Measurements from ENCODE around the gene KCNMB2.

Gene KCNMB2

GRCh38 chr3:178823150-178823549, 286.9 kb downstream of the KCNMB2 start:
- Histone ChIP-seq H3K4me3 (no peak overlapping the region), H3K27ac (no peak overlapping the region), H3K36me3 (ENCODE audit: insufficient read depth, low read length) (no peaks in the 10 kb centered on the region), H3K9ac (ENCODE audit: insufficient read length) (no peak overlapping the region), H3K9me3 (ENCODE audit: low read depth, low read length) (no peaks in the 10 kb centered on the region)
- DNase-seq (ENCODE audit: low read depth, low spot score), result no peak
- TF ChIP-seq POLR2AphosphoS5 (IDR thresholded peaks at IDR 0.05; ENCODE audit: borderline replicate concordance, low read depth, low read length) (no peak), EZH2 (IDR thresholded peaks at IDR 0.05) (no peak), FOXP2 (optimal IDR thresholded peaks at IDR 0.05; ENCODE audit: control extremely low read depth, extremely low read length, insufficient read depth) (no peak)

GRCh38 chr3:178823591-178824246, 287.5 kb downstream of the KCNMB2 start:
- no peak for DNase-seq (ENCODE audit: low read depth, low spot score)
- TF ChIP-seq POLR2AphosphoS5 (IDR thresholded peaks at IDR 0.05; ENCODE audit: borderline replicate concordance, low read depth, low read length), result no peak
- TF ChIP-seq FOXP2 (optimal IDR thresholded peaks at IDR 0.05; ENCODE audit: control extremely low read depth, extremely low read length, insufficient read depth), result no peak
- TF ChIP-seq EZH2 (IDR thresholded peaks at IDR 0.05), result no peak
- Histone ChIP-seq H3K27ac (no peak overlapping the region), H3K4me3 (no peak overlapping the region), H3K36me3 (ENCODE audit: insufficient read depth, low read length) (no peaks in the 10 kb centered on the region), H3K9ac (ENCODE audit: insufficient read length) (no peak overlapping the region), H3K9me3 (ENCODE audit: low read depth, low read length) (no peaks in the 10 kb centered on the region)

GRCh38 chr3:178826435-178827123, 290.3 kb downstream of the KCNMB2 start:
- Histone ChIP-seq H3K9ac (ENCODE audit: insufficient read length) (no peak overlapping the region), H3K36me3 (ENCODE audit: insufficient read depth, low read length) (no peaks in the 10 kb centered on the region), H3K9me3 (ENCODE audit: low read depth, low read length) (no peaks in the 10 kb centered on the region), H3K4me3 (no peak overlapping the region), H3K27ac (no peak overlapping the region)
- TF ChIP-seq FOXP2 (optimal IDR thresholded peaks at IDR 0.05; ENCODE audit: control extremely low read depth, extremely low read length, insufficient read depth), result no peak
- no peak for TF ChIP-seq EZH2 (IDR thresholded peaks at IDR 0.05)
- TF ChIP-seq POLR2AphosphoS5 (IDR thresholded peaks at IDR 0.05; ENCODE audit: borderline replicate concordance, low read depth, low read length), result no peak
- no peak for DNase-seq (ENCODE audit: low read depth, low spot score)

- H3K9ac ChIP-seq (ENCODE audit: insufficient read length), result no peak overlapping the region
- no peaks in the 10 kb centered on the region for H3K9me3 ChIP-seq (ENCODE audit: low read depth, low read length)
- no peak overlapping the region for H3K4me3 ChIP-seq
- no peak for TF ChIP-seq FOXP2 (optimal IDR thresholded peaks at IDR 0.05; ENCODE audit: control extremely low read depth, extremely low read length, insufficient read depth)
- no peak for TF ChIP-seq EZH2 (IDR thresholded peaks at IDR 0.05)
- no peak for TF ChIP-seq POLR2AphosphoS5 (IDR thresholded peaks at IDR 0.05; ENCODE audit: borderline replicate concordance, low read depth, low read length)
- H3K27ac ChIP-seq, result no peak overlapping the region
- no peaks in the 10 kb centered on the region for H3K36me3 ChIP-seq (ENCODE audit: insufficient read depth, low read length)
- no peak for DNase-seq (ENCODE audit: low read depth, low spot score)
Measured at GRCh38 chr3:178827285-178827856, 291.1 kb downstream of the KCNMB2 start.

GRCh38 chr3:178833695-178834094, 297.5 kb downstream of the KCNMB2 start:
- DNase-seq (ENCODE audit: low read depth, low spot score), result no peak
- Histone ChIP-seq H3K9me3 (ENCODE audit: low read depth, low read length) (no peaks in the 10 kb centered on the region), H3K27ac (no peak overlapping the region), H3K4me3 (no peak overlapping the region), H3K36me3 (ENCODE audit: insufficient read depth, low read length) (no peaks in the 10 kb centered on the region), H3K9ac (ENCODE audit: insufficient read length) (no peak overlapping the region)
- TF ChIP-seq POLR2AphosphoS5 (IDR thresholded peaks at IDR 0.05; ENCODE audit: borderline replicate concordance, low read depth, low read length) (no peak), FOXP2 (optimal IDR thresholded peaks at IDR 0.05; ENCODE audit: control extremely low read depth, extremely low read length, insufficient read depth) (no peak), EZH2 (IDR thresholded peaks at IDR 0.05) (no peak)

GRCh38 chr3:178835033-178835432, 298.8 kb downstream of the KCNMB2 start:
- Histone ChIP-seq H3K36me3 (ENCODE audit: insufficient read depth, low read length) (no peaks in the 10 kb centered on the region), H3K9ac (ENCODE audit: insufficient read length) (no peak overlapping the region), H3K27ac (no peak overlapping the region), H3K4me3 (no peak overlapping the region), H3K9me3 (ENCODE audit: low read depth, low read length) (no peaks in the 10 kb centered on the region)
- TF ChIP-seq POLR2AphosphoS5 (IDR thresholded peaks at IDR 0.05; ENCODE audit: borderline replicate concordance, low read depth, low read length) (no peak), EZH2 (IDR thresholded peaks at IDR 0.05) (no peak), FOXP2 (optimal IDR thresholded peaks at IDR 0.05; ENCODE audit: control extremely low read depth, extremely low read length, insufficient read depth) (no peak)
- DNase-seq (ENCODE audit: low read depth, low spot score), result no peak

- no peaks in the 10 kb centered on the region for H3K36me3 ChIP-seq (ENCODE audit: insufficient read depth, low read length)
- H3K9ac ChIP-seq (ENCODE audit: insufficient read length), result no peak overlapping the region
- no peak overlapping the region for H3K27ac ChIP-seq
- no peak for DNase-seq (ENCODE audit: low read depth, low spot score)
- H3K4me3 ChIP-seq, result no peak overlapping the region
- TF ChIP-seq EZH2 (IDR thresholded peaks at IDR 0.05), result no peak
- TF ChIP-seq FOXP2 (optimal IDR thresholded peaks at IDR 0.05; ENCODE audit: control extremely low read depth, extremely low read length, insufficient read depth), result no peak
- no peak for TF ChIP-seq POLR2AphosphoS5 (IDR thresholded peaks at IDR 0.05; ENCODE audit: borderline replicate concordance, low read depth, low read length)
- no peaks in the 10 kb centered on the region for H3K9me3 ChIP-seq (ENCODE audit: low read depth, low read length)
Measured at GRCh38 chr3:178837512-178837911, 301.3 kb downstream of the KCNMB2 start.

GRCh38 chr3:178840586-178840985, 304.4 kb downstream of the KCNMB2 start:
- Histone ChIP-seq H3K27ac (no peak overlapping the region), H3K9me3 (ENCODE audit: low read depth, low read length) (no peaks in the 10 kb centered on the region), H3K9ac (ENCODE audit: insufficient read length) (no peak overlapping the region), H3K36me3 (ENCODE audit: insufficient read depth, low read length) (no peaks in the 10 kb centered on the region), H3K4me3 (no peak overlapping the region)
- DNase-seq (ENCODE audit: low read depth, low spot score), result no peak
- TF ChIP-seq POLR2AphosphoS5 (IDR thresholded peaks at IDR 0.05; ENCODE audit: borderline replicate concordance, low read depth, low read length) (no peak), EZH2 (IDR thresholded peaks at IDR 0.05) (no peak), FOXP2 (optimal IDR thresholded peaks at IDR 0.05; ENCODE audit: control extremely low read depth, extremely low read length, insufficient read depth) (no peak)

Measured in SK-N-MC (cell line).